Putamen (tissue), 1 donor: ENCODE measurements around the gene MVD.
"Not testable (repeated sequence)": the region's sequence is repeated elsewhere in the genome, so short reads cannot be mapped to it uniquely, and the experiment has no call there.

Experiments
- DNase-seq: peaks from one replicate; pipeline ENCODE4 v3.0.0-alpha.2; 2016; ENCODE audit warnings: low spot score

The MVD gene

GRCh38 chr16:88624977-88625576, 37.8 kb downstream of the MVD start:
- no peak for DNase-seq

- DNase-seq = no peak
Measured at GRCh38 chr16:88624481-88624880, 38.4 kb downstream of the MVD start.

GRCh38 chr16:88623858-88624257, 39.0 kb downstream of the MVD start:
- no peak for DNase-seq

GRCh38 chr16:88622866-88623265, 40.0 kb downstream of the MVD start:
- peak; percentile 83 for DNase-seq

DNA sequence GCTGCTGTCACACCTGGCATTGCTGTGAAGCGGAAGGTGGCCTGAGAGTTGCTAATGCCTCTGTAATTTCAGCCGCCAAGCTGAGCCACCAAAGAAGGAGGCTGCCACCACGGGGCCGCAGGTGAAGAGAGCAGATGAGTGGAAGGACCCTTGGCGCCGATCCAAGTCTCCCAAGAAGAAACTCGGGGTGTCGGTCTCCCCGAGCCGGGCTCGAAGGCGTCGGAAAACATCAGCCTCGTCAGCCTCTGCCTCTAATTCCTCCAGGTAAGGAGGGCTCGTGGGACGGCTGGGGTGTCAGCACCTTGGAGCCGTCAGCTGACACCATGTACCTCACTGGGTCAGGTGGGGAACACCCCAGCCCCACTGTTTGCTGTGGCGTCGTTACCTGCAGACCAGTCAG, 40.8 kb downstream of the MVD start:
- no peak for DNase-seq

- DNase-seq = no peak
Measured at GRCh38 chr16:88619859-88620815, 42.8 kb downstream of the MVD start.

- DNase-seq = no peak
Measured at GRCh38 chr16:88618956-88619667, 43.8 kb downstream of the MVD start.

DNA sequence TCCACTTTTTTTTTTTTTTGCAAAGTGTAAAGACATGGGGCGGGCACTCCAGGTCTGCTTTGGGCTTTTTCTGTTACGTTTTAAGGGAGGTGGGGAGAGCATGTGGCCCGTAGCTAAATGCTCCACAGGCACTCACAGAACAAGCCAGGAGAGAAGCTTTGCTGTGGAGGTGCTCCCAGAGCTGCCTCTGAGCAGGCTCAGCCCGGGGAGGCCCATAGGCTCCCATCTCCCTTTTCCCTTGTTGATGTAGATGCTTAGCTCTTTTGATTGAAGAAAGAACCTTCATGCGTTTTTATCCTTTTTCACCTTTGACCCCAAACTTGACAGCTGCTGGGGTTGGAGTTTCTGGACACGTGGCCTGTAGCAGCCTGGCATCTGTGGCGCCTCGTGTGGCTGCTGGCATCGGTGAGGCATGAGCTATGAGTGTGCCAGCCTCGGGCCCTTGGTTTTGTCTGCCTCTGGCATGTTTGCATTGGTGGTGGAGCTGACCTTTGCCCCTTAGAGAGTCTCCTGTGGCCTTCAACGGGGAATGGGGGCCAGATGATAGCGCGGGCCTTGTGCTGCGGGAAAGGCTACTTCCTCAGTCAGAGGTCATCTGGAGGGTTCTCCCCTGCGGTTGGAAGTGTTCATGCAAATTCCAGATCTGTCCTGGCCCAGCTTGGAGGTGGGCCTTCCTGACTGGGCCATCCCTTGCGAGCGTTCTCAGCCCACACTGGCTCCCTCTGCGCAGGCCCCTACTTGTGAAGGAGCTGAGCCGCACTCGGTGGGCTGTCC, 44.5 kb downstream of the MVD start:
- DNase-seq = no peak

GRCh38 chr16:88617268-88618031, 45.4 kb downstream of the MVD start:
- no peak for DNase-seq

DNA sequence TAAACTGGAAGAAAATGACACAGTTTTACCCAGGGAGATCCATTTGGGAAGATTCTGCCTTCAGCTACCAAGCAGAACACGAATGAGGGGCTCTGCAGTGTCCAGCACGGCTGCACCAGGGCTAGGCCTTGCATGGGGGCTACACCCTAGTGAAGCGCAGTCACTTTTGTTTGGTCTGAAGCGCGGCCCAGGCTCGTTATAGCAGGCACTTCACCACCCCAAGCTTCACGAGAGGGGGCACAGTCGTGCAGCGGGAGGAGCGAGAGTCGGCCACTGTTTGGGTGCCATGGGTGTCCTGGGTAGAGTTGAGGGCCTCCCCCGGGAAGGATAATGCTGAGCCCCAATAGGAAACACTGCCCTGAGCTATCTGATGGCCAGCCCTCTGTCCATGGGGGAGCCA, 46.2 kb downstream of the MVD start:
- no peak for DNase-seq

DNA sequence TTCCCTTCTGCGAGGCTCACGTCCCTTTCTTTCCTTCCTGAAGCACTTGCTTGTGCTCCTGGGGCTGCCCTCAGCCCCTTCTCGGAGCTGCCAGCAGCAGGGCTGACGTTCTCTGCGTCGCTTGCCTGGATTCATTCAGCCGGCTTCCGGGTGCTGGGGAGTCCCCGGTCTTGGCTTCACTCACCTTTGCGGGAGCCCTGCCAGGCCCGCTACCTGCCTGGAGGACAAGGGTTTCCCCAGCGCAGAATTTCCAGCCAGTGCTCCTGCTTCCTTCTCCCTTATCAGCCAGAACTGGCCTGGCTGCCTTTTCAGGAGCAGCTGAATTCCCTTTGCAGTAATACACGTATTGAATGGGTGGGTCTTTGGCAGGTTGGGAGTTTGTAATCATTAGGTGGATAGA, 46.6 kb downstream of the MVD start:
- no peak for DNase-seq

DNA sequence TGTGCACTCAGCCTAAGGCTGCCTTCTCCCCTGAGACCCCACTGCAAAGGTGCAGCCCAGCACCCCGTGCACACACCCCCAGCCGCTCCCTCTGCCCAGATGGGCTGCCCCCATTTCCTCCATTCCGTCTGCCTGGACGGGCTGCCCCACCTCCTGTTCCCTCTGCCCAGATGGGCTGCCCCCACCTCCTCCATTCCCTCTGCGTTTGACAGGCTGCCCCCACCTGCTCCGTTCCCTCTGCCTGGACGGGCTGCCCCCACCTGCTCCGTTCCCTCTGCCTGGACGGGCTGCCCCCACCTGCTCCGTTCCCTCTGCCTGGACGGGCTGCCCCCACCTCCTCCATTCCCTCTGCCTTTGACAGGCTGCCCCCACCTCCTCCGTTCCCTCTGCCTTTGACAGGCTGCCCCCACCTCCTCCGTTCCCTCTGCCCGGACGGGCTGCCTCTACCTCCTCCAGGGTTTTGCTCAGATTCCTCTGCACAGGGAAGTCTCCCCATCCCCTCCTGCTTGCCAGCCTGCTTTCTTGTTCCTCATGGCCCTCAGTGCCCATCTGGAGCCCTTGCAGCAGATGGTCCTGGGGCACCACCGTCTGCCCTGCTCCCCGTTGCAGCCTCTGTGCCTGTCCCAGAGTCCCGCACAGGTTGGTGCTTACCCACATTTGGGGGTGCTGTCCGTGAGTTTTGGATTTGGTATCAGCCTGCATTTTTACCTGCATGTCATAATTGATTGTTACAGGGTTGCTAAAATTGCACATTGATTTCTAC, 47.9 kb downstream of the MVD start:
- no peak for DNase-seq

DNA sequence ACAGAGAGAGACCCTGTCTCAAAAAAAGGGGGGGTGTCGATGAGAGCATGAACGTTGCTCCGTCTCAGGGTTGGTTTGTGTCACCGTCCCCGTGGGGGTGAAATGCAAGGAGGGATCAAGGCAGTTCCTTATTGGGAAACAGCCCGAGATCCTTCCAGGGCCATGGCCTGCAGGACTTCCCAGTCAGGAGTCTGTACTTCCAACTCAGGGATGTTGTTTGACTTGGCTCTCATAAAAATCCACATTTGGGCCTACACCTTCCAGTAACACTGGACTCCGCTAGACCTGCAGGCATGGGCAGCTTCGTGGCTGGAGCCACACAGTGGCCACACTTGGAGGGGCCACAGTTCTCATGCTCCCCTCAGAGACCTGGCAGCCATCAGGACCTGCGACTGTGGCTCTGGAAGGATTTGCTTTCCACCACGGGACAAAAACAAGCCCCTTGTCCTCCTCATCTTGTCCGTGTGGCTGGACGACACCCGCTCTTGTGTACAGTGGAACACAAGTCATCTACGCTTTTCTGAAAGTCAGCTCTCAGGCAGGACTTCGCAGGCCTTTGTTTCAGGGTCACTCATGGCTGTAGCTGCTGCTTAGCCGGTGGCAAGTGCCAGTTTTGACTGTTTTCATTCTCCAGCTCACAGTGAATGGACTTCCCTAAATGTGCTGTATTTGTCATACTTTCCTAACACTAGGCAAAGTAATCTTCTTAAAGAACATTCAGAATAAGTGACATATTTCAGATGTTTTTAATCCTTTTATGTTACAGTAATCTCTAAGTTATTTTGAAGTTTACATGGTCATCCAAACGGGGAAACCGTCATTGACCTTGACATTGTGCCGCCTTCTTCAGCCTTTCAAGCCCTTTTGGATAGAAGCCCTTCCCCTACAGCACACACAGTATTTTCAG, 48.7 kb downstream of the MVD start:
- DNase-seq = no peak

DNA sequence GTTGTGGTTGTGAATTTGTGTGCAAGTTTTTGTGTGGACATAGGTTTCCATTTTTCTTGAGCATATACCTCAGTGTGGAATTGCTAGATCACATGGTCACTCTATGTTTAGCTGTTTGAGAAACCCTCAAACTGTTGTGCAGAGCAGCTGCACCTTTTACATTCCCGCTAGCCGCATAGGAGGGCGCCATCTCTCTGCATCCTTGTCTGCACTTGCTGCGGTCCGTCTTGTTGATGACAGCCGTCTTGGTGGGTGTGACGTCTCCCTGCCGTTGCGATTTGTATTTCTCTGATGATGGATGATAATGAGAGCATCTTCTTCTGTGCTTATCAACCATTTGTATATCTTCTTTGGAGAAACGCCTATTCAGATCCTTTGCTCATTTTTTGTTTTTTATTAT, 49.6 kb downstream of the MVD start:
- no peak for DNase-seq

- peak; percentile 16 for DNase-seq
Measured at GRCh38 chr16:88610909-88611812, 51.7 kb downstream of the MVD start.

DNA sequence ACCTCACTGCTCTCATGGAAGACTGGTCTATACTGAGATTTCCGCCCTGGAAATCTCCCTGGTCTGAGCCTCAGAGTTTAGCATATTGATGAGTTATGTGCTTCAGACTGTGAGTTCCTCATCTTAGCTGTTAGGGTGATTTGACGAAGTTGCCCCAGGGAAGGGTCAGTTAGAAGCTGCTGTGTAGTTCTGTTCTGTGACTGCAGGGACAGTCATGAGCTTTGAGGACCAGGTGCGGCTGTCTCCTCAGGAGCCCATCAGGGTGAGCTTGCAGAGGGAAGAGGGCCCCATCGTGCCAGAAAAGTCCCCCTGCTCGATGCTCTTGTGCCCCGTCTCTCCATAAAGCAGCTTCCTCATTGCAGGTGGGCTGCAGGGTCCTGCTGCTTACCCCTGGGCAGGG, 52.8 kb downstream of the MVD start:
- no peak for DNase-seq

DNA sequence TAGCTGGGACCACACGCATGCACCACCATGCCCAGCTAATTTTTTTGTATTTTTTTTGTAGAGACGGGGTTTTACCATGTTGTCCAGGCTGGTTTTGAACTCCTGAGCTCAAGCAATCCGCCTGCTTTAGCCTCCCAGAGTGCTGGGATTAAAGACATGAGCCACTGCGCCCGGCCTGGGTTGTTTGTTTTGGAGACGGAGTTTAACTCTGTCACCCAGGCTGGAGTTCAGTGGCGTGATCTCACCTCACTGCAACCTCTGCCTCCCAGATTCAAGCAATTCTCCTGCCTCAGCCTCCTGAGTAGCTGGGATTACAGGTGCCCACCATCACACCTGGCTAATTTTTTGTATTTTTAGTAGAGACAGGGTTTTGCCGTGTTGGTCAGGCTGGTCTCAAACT, 53.5 kb downstream of the MVD start:
- DNase-seq = not testable (repeated sequence)

GRCh38 chr16:88608076-88608475, 54.8 kb downstream of the MVD start:
- no peak for DNase-seq
